ENCODE measurements around the gene TOM1L1.

DNA sequence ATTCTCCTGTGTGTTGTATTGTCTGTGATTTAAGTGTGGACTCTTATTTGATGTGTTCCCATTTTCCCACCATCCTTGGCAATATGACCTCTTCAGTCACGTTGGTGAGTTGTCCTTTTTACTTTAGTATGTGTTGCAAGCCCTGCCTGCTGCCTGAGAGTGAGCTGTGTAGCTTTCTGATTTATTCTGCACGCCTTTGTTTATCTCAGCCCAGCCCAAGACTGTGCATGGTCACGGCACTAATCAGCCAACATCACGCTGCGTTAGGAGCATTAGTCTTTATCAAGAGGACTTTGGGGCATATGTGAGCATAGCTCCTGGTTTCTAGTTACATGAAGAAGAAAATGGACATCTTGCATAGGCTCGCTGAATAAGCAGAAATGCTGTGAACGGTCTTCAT is 6.0 kb downstream of the TOM1L1 start:
- no peak for TF ChIP-seq POLR2AphosphoS5 (IDR thresholded peaks at IDR 0.05; ENCODE audit: low read depth, low read length)
- no peak for TF ChIP-seq FOXP2 (optimal IDR thresholded peaks at IDR 0.05; ENCODE audit: borderline replicate concordance, extremely low read depth, extremely low read length, insufficient read depth)
- TF ChIP-seq, protein P1, sequence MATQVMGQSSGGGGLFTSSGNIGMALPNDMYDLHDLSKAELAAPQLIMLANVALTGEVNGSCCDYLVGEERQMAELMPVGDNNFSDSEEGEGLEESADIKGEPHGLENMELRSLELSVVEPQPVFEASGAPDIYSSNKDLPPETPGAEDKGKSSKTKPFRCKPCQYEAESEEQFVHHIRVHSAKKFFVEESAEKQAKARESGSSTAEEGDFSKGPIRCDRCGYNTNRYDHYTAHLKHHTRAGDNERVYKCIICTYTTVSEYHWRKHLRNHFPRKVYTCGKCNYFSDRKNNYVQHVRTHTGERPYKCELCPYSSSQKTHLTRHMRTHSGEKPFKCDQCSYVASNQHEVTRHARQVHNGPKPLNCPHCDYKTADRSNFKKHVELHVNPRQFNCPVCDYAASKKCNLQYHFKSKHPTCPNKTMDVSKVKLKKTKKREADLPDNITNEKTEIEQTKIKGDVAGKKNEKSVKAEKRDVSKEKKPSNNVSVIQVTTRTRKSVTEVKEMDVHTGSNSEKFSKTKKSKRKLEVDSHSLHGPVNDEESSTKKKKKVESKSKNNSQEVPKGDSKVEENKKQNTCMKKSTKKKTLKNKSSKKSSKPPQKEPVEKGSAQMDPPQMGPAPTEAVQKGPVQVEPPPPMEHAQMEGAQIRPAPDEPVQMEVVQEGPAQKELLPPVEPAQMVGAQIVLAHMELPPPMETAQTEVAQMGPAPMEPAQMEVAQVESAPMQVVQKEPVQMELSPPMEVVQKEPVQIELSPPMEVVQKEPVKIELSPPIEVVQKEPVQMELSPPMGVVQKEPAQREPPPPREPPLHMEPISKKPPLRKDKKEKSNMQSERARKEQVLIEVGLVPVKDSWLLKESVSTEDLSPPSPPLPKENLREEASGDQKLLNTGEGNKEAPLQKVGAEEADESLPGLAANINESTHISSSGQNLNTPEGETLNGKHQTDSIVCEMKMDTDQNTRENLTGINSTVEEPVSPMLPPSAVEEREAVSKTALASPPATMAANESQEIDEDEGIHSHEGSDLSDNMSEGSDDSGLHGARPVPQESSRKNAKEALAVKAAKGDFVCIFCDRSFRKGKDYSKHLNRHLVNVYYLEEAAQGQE (IDR thresholded peaks at IDR 0.05; ENCODE audit: insufficient read depth in 1 of 2, low read depth in 2 of 2, low read length in 2 of 2) = no peak
